Activated naive CD8-positive, alpha-beta T cell treated with anti-CD3 and anti-CD28 coated beads, Interleukin-2, amount 50 U/mL, for 16 hours (primary cell): ENCODE data around the gene ANXA5.

Experiments
- DNase-seq: peaks from one replicate; pipeline ENCODE4 v3.0.0-alpha.2; 2020; ENCODE audit warnings: low read depth, low spot score

ANXA5 gene

GRCh38 chr4:121642876-121643585 is 53.7 kb downstream of the ANXA5 start:
- DNase-seq = no peak

DNA sequence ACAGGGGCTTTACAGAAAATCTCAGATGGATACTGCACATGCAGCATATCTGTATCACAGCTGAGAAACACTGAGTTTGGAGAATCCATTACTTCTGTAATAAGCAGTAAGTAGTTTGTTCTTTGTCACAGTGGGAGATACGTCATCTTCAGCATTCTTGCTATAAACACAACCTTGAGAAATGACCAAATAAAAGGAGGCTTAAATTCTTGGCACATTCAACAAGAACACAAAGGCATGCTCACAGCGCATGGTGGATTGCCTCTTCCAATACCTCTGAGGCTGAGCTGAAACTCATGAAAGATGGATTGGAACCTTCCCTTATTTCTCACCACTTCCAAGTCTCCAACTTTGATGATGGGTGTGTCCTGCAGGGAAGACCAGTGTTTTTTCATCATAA is 54.5 kb downstream of the ANXA5 start:
- no peak for DNase-seq

DNA sequence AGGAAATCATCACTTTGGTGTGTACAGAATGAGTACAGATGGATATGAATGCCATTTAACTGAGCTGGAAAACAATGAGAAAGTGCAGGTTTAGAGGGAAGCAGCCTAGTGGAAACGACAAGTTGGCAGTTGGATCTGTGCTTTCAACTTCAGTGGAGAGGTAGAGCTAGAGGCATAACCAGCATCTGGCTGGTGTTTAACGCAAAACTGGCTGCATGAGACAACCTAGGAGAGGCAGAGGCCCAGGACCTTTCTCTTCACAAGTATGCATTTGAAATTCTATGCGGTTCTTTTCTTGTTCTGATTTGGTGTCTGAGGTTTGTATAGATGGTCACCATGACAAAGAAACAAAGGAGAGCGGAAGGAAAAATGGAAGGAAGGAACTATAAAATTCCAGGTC is 63.1 kb downstream of the ANXA5 start:
- DNase-seq = no peak

- DNase-seq = no peak
Measured at GRCh38 chr4:121632636-121633035, 64.1 kb downstream of the ANXA5 start.
